Neuronal stem cell (in vitro differentiated cells): ENCODE results near the gene BUD23. TPM values are rescaled to one million over a fixed set of nuclear protein-coding genes. Genes with fewer than 3 reads are reported as not detected.

Experiments used
- DNase-seq: peaks from one replicate; pipeline ENCODE4 v3.0.0-alpha.2; 2013; ENCODE audit warnings: low spot score
- H2AFZ ChIP-seq: one replicate; pipeline ENCODE4 v1.6.1; 2013; ENCODE audit warnings: mild to moderate bottlenecking, low read length, inconsistent platforms
- H2AK5ac ChIP-seq: 2 replicates; pipeline ENCODE4 v1.6.1; 2013; ENCODE audit warnings: low read depth, mild to moderate bottlenecking, inconsistent platforms, low read length, moderate library complexity, mixed read lengths
- H2BK120ac ChIP-seq: 2 replicates; pipeline ENCODE4 v1.6.1; 2013; ENCODE audit warnings: low read depth, mild to moderate bottlenecking, inconsistent platforms, low read length, moderate library complexity, mixed read lengths
- H2BK12ac ChIP-seq: one replicate; pipeline ENCODE4 v1.6.1; 2013; ENCODE audit warnings: low read length, inconsistent platforms
- H2BK15ac ChIP-seq: 2 replicates; pipeline ENCODE4 v1.6.1; 2013; ENCODE audit warnings: mild to moderate bottlenecking, low read length, inconsistent platforms, mixed read lengths
- H2BK5ac ChIP-seq: one replicate; pipeline ENCODE4 v1.6.1; 2013; ENCODE audit warnings: inconsistent platforms, mild to moderate bottlenecking, low read length, moderate library complexity
- H3K14ac ChIP-seq: one replicate; pipeline ENCODE4 v1.6.1; 2013; ENCODE audit warnings: low read length, inconsistent platforms
- H3K18ac ChIP-seq: 2 replicates; pipeline ENCODE4 v1.6.1; 2013; ENCODE audit warnings: low read length, inconsistent platforms
- H3K23ac ChIP-seq: 2 replicates; pipeline ENCODE4 v1.6.1; 2013; ENCODE audit warnings: low read depth, mild to moderate bottlenecking, mixed read lengths, low read length, inconsistent platforms; ENCODE audit not compliant: poor library complexity
- H3K27ac ChIP-seq: replicated peaks from 3 replicates; pipeline ENCODE4 v1.5.1; 2013; ENCODE audit warnings: low read length, inconsistent platforms
- H3K27me3 ChIP-seq, 3 experiments: 2 replicates each; pipeline ENCODE4 v1.6.1; 2013; ENCODE audit warnings: low read length in 3 of 3, mild to moderate bottlenecking in 2 of 3, inconsistent platforms in 1 of 3, low read depth in 1 of 3, mixed read lengths in 1 of 3, moderate library complexity in 1 of 3; ENCODE audit not compliant: control insufficient read depth in 3 of 3, insufficient read depth in 3 of 3
- H3K36me3 ChIP-seq, 2 donors: replicated peaks in 1 of 2; 2 replicates each; pipeline ENCODE4 v1.6.1; 2013; ENCODE audit warnings: low read length in 2 of 2; ENCODE audit not compliant: control insufficient read depth in 2 of 2, insufficient read depth in 2 of 2
- H3K4ac ChIP-seq: 2 replicates; pipeline ENCODE4 v1.6.1; 2013; ENCODE audit warnings: inconsistent platforms, mild to moderate bottlenecking, low read length, moderate library complexity
- H3K4me1 ChIP-seq, 2 donors: 1 replicate in 1 of 2; 2 replicates in 1 of 2; pipeline ENCODE4 v1.6.1; 2013; ENCODE audit warnings: low read length in 2 of 2, low read depth in 1 of 2; ENCODE audit not compliant: control insufficient read depth in 2 of 2, insufficient read depth in 1 of 2
- H3K4me2 ChIP-seq: one replicate; pipeline ENCODE4 v1.6.1; 2013; ENCODE audit warnings: mild to moderate bottlenecking, low read length, inconsistent platforms; ENCODE audit not compliant: insufficient read depth, poor library complexity, severe bottlenecking
- H3K4me3 ChIP-seq, 2 donors: 2 replicates each; pipeline ENCODE4 v1.5.1; 2013; ENCODE audit warnings: low read length in 2 of 2, mild to moderate bottlenecking in 2 of 2, inconsistent platforms in 1 of 2, moderate library complexity in 1 of 2
- H3K79me1 ChIP-seq: one replicate; pipeline ENCODE4 v1.6.1; 2013; ENCODE audit warnings: low read depth, mild to moderate bottlenecking, inconsistent platforms, low read length, moderate library complexity
- H3K9ac ChIP-seq: one replicate; pipeline ENCODE4 v1.6.1; 2013; ENCODE audit warnings: mild to moderate bottlenecking, low read depth, low read length, inconsistent platforms; ENCODE audit not compliant: poor library complexity
- H3K9me3 ChIP-seq, 2 donors: replicated peaks in 1 of 2; 2 replicates each; pipeline versions ENCODE3 to v1.6.1; 2013; ENCODE audit warnings: low read length in 2 of 2, mild to moderate bottlenecking in 2 of 2, inconsistent platforms in 1 of 2, low read depth in 1 of 2, mixed read lengths in 1 of 2, moderate library complexity in 1 of 2; ENCODE audit not compliant: control insufficient read depth in 2 of 2, insufficient read depth in 1 of 2
- H4K8ac ChIP-seq: one replicate; pipeline ENCODE4 v1.6.1; 2013; ENCODE audit warnings: low read depth, mild to moderate bottlenecking, inconsistent platforms, low read length, moderate library complexity
- H4K91ac ChIP-seq: one replicate; pipeline ENCODE4 v1.6.1; 2013; ENCODE audit warnings: low read length, low read depth, mild to moderate bottlenecking, inconsistent platforms; ENCODE audit not compliant: poor library complexity
- WGBS, 2 donors: extraction: QIAGEN DNeasy Blood & Tissue Kit; methylation state at CpG; one replicate each; pipeline ENCODE4 v1.1.7; 2013; ENCODE audit warnings: missing lambda C conversion rate in 2 of 2, mixed read lengths in 1 of 2; ENCODE audit not compliant: insufficient read length in 2 of 2, insufficient replicate concordance in 1 of 2; ENCODE audit errors: extremely low coverage in 2 of 2; 5-methylcytosine and 5-hydroxymethylcytosine counted together
- polyA plus RNA-seq, 2 experiments: library from polyadenylated mRNA; stranded (reverse); fragments of 200-250 nt; gene quantifications; one replicate each; pipeline ENCODE4 v1.2.3, GENCODE V29; 2013

Gene BUD23
- polyA plus RNA-seq (2013, experiment 1 of 2): 69.9 TPM
- polyA plus RNA-seq (2013, experiment 2 of 2): 73.3 TPM

GRCh38 chr7:73683056-73683787, at the start of gene BUD23, which contains the start of gene DNAJC30:
Gene BUD23 (plus strand): TSS chr7:73683597. CDS start chr7:73683626, 29 bp downstream.
Gene DNAJC30 (minus strand): TSS chr7:73683453. CDS start chr7:73683423, 30 bp downstream.
- Histone ChIP-seq H3K4me3 (peak within 1 kb of the TSS; percentile 97 to 100), H2AFZ (peak within 1 kb of the TSS; percentile 98), H3K23ac (peak within 1 kb of the TSS; percentile 98), H2BK120ac (peak within 1 kb of the TSS; percentile 75), H4K8ac (peak within 1 kb of the TSS; percentile 76), H3K4me1 (peaks cover 9 to 12% of the 10 kb centered on the region in 2 donors), H3K4me2 (peak within 1 kb of the TSS; percentile 84), H2AK5ac (peak within 1 kb of the TSS; percentile 96), H4K91ac (peak within 1 kb of the TSS; percentile 89), H2BK15ac (peak within 1 kb of the TSS; percentile 60), H2BK12ac (peak within 1 kb of the TSS; percentile 67), H3K27me3 (no peaks in the 10 kb centered on the region), H3K4ac (peak within 1 kb of the TSS; percentile 97), H3K27ac (no peak within 1 kb of the TSS), H3K14ac (peak within 1 kb of the TSS; percentile 64), H2BK5ac (peak within 1 kb of the TSS; percentile 76), H3K9me3 (peaks cover 0 to 2% of the 10 kb centered on the region in 2 donors), H3K9ac (peak within 1 kb of the TSS; percentile 98), H3K36me3 (peaks cover 11 to 50% of the 10 kb centered on the region in 2 donors), H3K18ac (peak within 1 kb of the TSS; percentile 94), H3K79me1 (peaks cover 21% of the 10 kb centered on the region)
- WGBS, 2 donors: no CpG with 5 or more reads among the region's 68 CpGs
- peak; percentile 92 for DNase-seq

- Histone ChIP-seq H3K4me2 (no peak overlapping the region), H2AFZ (no peak overlapping the region), H3K27ac (no peak overlapping the region), H3K79me1 (no peaks in the 10 kb centered on the region), H2AK5ac (no peak overlapping the region), H2BK120ac (no peak overlapping the region), H4K8ac (no peak overlapping the region), H3K9ac (no peak overlapping the region), H3K4me3 (no peak overlapping the region), H3K23ac (no peak overlapping the region), H3K27me3 (no peaks in the 10 kb centered on the region), H3K4ac (no peak overlapping the region), H3K14ac (no peak overlapping the region), H2BK15ac (no peak overlapping the region), H2BK5ac (no peak overlapping the region), H3K18ac (no peak overlapping the region), H3K36me3 (no peaks in the 10 kb centered on the region), H4K91ac (no peak overlapping the region), H3K9me3 (no peaks in the 10 kb centered on the region), H2BK12ac (no peak overlapping the region), H3K4me1 (peaks cover 0 to 5% of the 10 kb centered on the region in 2 donors)
- WGBS, 2 donors: no CpG with 5 or more reads among the region's 8 CpGs
- no peak for DNase-seq
Observed at GRCh38 chr7:73633844-73634243, 49.6 kb upstream of the BUD23 start.

GRCh38 chr7:73635428-73636200, 47.8 kb upstream of the BUD23 start:
- Histone ChIP-seq H3K79me1 (no peaks in the 10 kb centered on the region), H3K9ac (no peak overlapping the region), H3K27me3 (no peaks in the 10 kb centered on the region), H2AK5ac (peak overlapping the region; percentile 8), H4K91ac (no peak overlapping the region), H3K23ac (no peak overlapping the region), H2BK12ac (peak overlapping the region; percentile 84), H4K8ac (no peak overlapping the region), H3K4me3 (no peak overlapping the region), H2AFZ (peak overlapping the region; percentile 35), H3K36me3 (no peaks in the 10 kb centered on the region), H2BK5ac (no peak overlapping the region), H3K14ac (no peak overlapping the region), H3K27ac (peak overlapping the region; percentile 40), H2BK120ac (peak overlapping the region; percentile 73), H2BK15ac (no peak overlapping the region), H3K9me3 (no peaks in the 10 kb centered on the region), H3K4me1 (peaks cover 0 to 5% of the 10 kb centered on the region in 2 donors), H3K4me2 (no peak overlapping the region), H3K18ac (peak overlapping the region; percentile 90), H3K4ac (no peak overlapping the region)
- 100% methylated on average over 1 of the region's 8 CpGs for WGBS, 2 donors
- DNase-seq: no peak

- H3K4me1 ChIP-seq: peaks cover 0 to 5% of the 10 kb centered on the region in 2 donors
- H2BK12ac ChIP-seq: no peak overlapping the region
- DNase-seq: no peak
- H2AFZ ChIP-seq: no peak overlapping the region
- H3K4me3 ChIP-seq: no peak overlapping the region
- H3K18ac ChIP-seq: no peak overlapping the region
- no peaks in the 10 kb centered on the region for H3K36me3 ChIP-seq
- H3K27me3 ChIP-seq: peaks cover 0 to 2% (median 0%) of the 10 kb centered on the region in 3 experiments
- no peak overlapping the region for H3K9ac ChIP-seq
- H2BK5ac ChIP-seq: no peak overlapping the region
- H3K14ac ChIP-seq: no peak overlapping the region
- no peak overlapping the region for H2BK15ac ChIP-seq
- no peak overlapping the region for H2BK120ac ChIP-seq
- no peak overlapping the region for H3K27ac ChIP-seq
- H2AK5ac ChIP-seq: no peak overlapping the region
- no peak overlapping the region for H4K91ac ChIP-seq
- H3K79me1 ChIP-seq: no peaks in the 10 kb centered on the region
- H3K4ac ChIP-seq: no peak overlapping the region
- no peak overlapping the region for H3K23ac ChIP-seq
- H3K9me3 ChIP-seq: peaks cover 0 to 3% of the 10 kb centered on the region in 2 donors
- H4K8ac ChIP-seq: no peak overlapping the region
- WGBS, 2 donors: no CpG with 5 or more reads among the region's 3 CpGs
- no peak overlapping the region for H3K4me2 ChIP-seq
Observed at GRCh38 chr7:73638911-73639310, 44.5 kb upstream of the BUD23 start.
